Measurements from ENCODE around the gene TMOD1.
"Not testable (repeated sequence)": the region's sequence is repeated elsewhere in the genome, so short reads cannot be mapped to it uniquely, and the experiment has no call there.

TMOD1 gene

GRCh38 chr9:97501177-97501971 is at the start of gene TMOD1:
TSS of gene TMOD1 (plus strand) at chr9:97501666. CDS start at chr9:97524189, 22,523 bp downstream.
- Mint-ChIP-seq H3K9me3 (peaks cover 4% of the 10 kb centered on the region in 2 donors), H3K36me3 (peaks cover 9 to 11% of the 10 kb centered on the region in 2 donors), H3K4me1 (peaks cover 13 to 15% of the 10 kb centered on the region in 2 donors), H3K4me3 (peak within 1 kb of the TSS; percentile 65 to 74), H3K27me3 (peaks cover 36 to 50% of the 10 kb centered on the region in 2 donors), H3K27ac (no peak within 1 kb of the TSS)
- ATAC-seq (replicated peaks) = peak; percentile 67 to 77
- peak; percentile 9 for DNase-seq

DNA sequence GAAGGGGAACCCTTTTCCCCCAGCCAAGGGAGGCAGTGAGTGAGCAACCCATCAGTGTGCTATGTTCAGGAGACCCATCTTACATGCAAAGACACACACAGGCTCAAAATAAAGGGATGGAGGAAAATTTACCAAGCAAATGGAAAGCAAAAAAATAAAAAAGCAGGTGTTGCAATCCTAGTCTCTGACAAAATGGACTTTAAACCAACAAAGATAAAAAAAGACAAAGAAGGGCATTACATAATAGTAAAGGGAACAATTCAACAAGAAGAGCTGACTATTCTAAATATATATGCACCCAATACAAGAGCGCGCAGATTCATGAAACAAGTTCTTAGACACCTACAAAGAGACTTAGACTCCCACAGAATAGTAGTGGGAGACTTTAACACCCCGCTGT is 47.9 kb upstream of the TMOD1 start:
- H3K4me3 Mint-ChIP-seq; DNase-seq; H3K27me3 Mint-ChIP-seq; ATAC-seq (replicated peaks); H3K27ac Mint-ChIP-seq; H3K9me3 Mint-ChIP-seq; H3K4me1 Mint-ChIP-seq: not testable (repeated sequence)
- peaks cover 30 to 42% of the 10 kb centered on the region in 2 donors for H3K36me3 Mint-ChIP-seq

- not testable (repeated sequence) for ATAC-seq (replicated peaks)
Measured at GRCh38 chr9:97456841-97457240, 44.6 kb upstream of the TMOD1 start.

GRCh38 chr9:97459326-97459725 is 42.1 kb upstream of the TMOD1 start:
- peaks cover 13 to 23% of the 10 kb centered on the region in 2 donors for H3K36me3 Mint-ChIP-seq
- peaks cover 4 to 6% of the 10 kb centered on the region in 2 donors for H3K9me3 Mint-ChIP-seq
- DNase-seq (no peak), ATAC-seq (replicated peaks) (no peak)
- H3K4me3 Mint-ChIP-seq = no peak overlapping the region
- H3K27ac Mint-ChIP-seq = peak overlapping the region; percentile 47
- no peaks in the 10 kb centered on the region for H3K27me3 Mint-ChIP-seq
- H3K4me1 Mint-ChIP-seq = no peaks in the 10 kb centered on the region

More at GRCh38 chr9:97456841-97457240, 44.6 kb upstream of the TMOD1 start:
- H3K4me1 Mint-ChIP-seq, DNase-seq, H3K27me3 Mint-ChIP-seq, H3K9me3 Mint-ChIP-seq, H3K4me3 Mint-ChIP-seq, H3K27ac Mint-ChIP-seq: not testable (repeated sequence)
- peaks cover 24 to 35% of the 10 kb centered on the region in 2 donors for H3K36me3 Mint-ChIP-seq

GRCh38 chr9:97462159-97462558 is 39.3 kb upstream of the TMOD1 start:
- H3K9me3 Mint-ChIP-seq = no peaks in the 10 kb centered on the region
- DNase-seq (no peak), ATAC-seq (replicated peaks) (no peak)
- H3K27ac Mint-ChIP-seq = no peak overlapping the region
- H3K36me3 Mint-ChIP-seq = peaks cover 14 to 23% of the 10 kb centered on the region in 2 donors
- H3K27me3 Mint-ChIP-seq = no peaks in the 10 kb centered on the region
- no peak overlapping the region for H3K4me3 Mint-ChIP-seq
- H3K4me1 Mint-ChIP-seq = no peaks in the 10 kb centered on the region

- Mint-ChIP-seq H3K27ac (peak overlapping the region; percentile 87), H3K36me3 (peaks cover 16 to 28% of the 10 kb centered on the region in 2 donors)
Measured at GRCh38 chr9:97462914-97463313, 38.6 kb upstream of the TMOD1 start.

DNA sequence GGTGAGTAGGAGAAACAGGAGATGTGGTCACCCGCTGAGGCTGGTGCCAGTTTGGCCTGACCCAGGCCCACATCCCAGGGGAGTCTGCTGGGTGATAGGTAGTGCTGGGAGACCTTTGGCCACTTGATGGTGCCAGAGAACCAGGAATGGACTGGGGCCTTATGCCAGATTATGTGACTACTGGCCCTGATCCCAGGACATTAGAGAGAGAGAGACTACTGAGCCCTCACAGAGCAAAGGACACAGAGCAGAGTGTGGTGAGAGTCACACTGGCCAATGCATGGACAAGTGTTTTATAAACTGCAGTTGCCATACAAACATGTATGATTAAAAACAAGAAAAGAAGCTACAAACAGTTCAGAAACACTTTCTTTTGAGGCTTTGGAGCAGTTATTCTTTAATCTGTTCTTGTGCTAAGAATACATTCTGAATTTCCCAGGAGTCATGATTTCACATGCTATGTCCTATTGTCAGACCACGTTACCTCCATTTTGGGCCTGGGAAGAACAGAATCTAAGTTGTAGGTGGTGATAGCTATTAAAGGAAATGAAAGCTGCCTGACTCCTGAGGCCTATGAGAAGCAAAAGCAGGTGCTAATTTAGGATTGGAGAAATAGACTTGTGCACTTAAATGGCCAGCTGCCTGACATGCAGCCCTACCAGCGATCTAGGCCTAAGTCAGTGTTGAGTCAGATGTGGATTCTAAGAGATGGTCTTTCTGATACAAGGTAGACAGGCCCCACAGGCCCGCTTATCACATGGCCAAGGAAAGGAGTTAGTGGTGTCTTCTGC is 32.6 kb upstream of the TMOD1 start:
- H3K27ac Mint-ChIP-seq = peak overlapping the region; percentile 17
- peak; percentile 83 to 95 for ATAC-seq (replicated peaks)
- H3K36me3 Mint-ChIP-seq = peaks cover 13 to 37% of the 10 kb centered on the region in 2 donors

More at GRCh38 chr9:97462914-97463313, 38.6 kb upstream of the TMOD1 start:
- DNase-seq (no peak), ATAC-seq (replicated peaks) (no peak)
- no peaks in the 10 kb centered on the region for H3K27me3 Mint-ChIP-seq
- H3K4me3 Mint-ChIP-seq = no peak overlapping the region
- H3K4me1 Mint-ChIP-seq = no peaks in the 10 kb centered on the region
- no peaks in the 10 kb centered on the region for H3K9me3 Mint-ChIP-seq

DNA sequence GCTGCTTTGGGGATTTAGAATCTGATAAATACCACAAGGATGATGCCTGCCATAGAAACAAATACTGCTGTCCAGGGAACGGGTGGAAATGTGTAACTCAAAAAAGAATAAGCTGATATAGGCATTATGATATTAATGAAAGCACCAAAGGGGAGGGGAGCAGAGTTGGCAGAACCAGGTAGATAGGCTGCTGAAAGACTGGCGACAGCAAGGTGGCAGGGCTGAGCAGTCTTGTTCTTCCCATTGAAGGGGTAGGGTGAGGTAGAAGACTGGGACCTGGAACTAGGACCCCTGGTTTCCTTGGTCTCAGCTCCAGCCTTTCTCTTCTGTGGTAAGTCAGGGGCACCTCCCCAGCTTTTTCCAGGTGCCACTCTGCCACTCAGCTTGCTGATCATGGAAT is 31.4 kb upstream of the TMOD1 start:
- Mint-ChIP-seq H3K36me3 (peaks cover 19 to 45% of the 10 kb centered on the region in 2 donors), H3K4me1 (peaks cover 2 to 10% of the 10 kb centered on the region in 2 donors), H3K9me3 (no peaks in the 10 kb centered on the region), H3K27ac (no peak overlapping the region), H3K4me3 (no peak overlapping the region), H3K27me3 (no peaks in the 10 kb centered on the region)
- DNase-seq (no peak), ATAC-seq (replicated peaks) (no peak)

More for the DNA sequence above, 32.6 kb upstream of the TMOD1 start:
- Mint-ChIP-seq H3K4me3 (no peak overlapping the region), H3K27me3 (no peaks in the 10 kb centered on the region), H3K9me3 (no peaks in the 10 kb centered on the region), H3K4me1 (peaks cover 2 to 10% of the 10 kb centered on the region in 2 donors)
- DNase-seq = peak; percentile 17

DNA sequence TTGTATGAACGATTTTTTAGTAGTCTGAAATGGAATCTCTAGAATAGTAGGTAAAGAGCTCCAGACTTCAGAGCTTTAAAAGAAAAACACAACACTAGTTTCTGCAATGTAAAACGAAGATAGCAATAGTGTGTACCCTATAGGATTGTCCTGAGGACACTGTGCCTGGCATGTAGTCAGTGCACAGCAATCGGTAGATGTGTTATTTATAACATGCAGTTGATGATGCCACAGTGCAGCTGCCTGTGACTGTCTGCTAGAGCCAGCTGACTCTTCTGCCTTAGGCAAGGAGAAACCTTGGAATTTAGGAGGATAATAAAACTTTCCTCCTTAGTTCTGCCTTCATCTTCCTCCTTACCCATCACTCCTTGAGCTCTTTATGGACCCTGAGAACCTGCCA is 27.7 kb upstream of the TMOD1 start:
- Mint-ChIP-seq H3K27me3 (no peaks in the 10 kb centered on the region), H3K27ac (no peak overlapping the region), H3K4me1 (peaks cover under 1 to 7% of the 10 kb centered on the region in 2 donors), H3K4me3 (no peak overlapping the region), H3K9me3 (no peaks in the 10 kb centered on the region), H3K36me3 (peaks cover 15 to 29% of the 10 kb centered on the region in 2 donors)
- ATAC-seq (replicated peaks) (no peak), DNase-seq (no peak)

GRCh38 chr9:97474372-97474925 is 27.0 kb upstream of the TMOD1 start:
- no peak overlapping the region for H3K4me3 Mint-ChIP-seq
- peaks cover 15 to 33% of the 10 kb centered on the region in 2 donors for H3K36me3 Mint-ChIP-seq
- H3K9me3 Mint-ChIP-seq = no peaks in the 10 kb centered on the region
- no peak for ATAC-seq (replicated peaks)
- H3K27me3 Mint-ChIP-seq = no peaks in the 10 kb centered on the region
- no peaks in the 10 kb centered on the region for H3K4me1 Mint-ChIP-seq
- no peak for DNase-seq
- no peak overlapping the region for H3K27ac Mint-ChIP-seq

- ATAC-seq (replicated peaks) (no peak), DNase-seq (no peak)
- H3K27me3 Mint-ChIP-seq = no peaks in the 10 kb centered on the region
- no peaks in the 10 kb centered on the region for H3K9me3 Mint-ChIP-seq
- H3K27ac Mint-ChIP-seq = no peak overlapping the region
- peaks cover 18 to 37% of the 10 kb centered on the region in 2 donors for H3K36me3 Mint-ChIP-seq
- H3K4me3 Mint-ChIP-seq = no peak overlapping the region
- no peaks in the 10 kb centered on the region for H3K4me1 Mint-ChIP-seq
Measured at GRCh38 chr9:97475059-97475458, 26.4 kb upstream of the TMOD1 start.

DNA sequence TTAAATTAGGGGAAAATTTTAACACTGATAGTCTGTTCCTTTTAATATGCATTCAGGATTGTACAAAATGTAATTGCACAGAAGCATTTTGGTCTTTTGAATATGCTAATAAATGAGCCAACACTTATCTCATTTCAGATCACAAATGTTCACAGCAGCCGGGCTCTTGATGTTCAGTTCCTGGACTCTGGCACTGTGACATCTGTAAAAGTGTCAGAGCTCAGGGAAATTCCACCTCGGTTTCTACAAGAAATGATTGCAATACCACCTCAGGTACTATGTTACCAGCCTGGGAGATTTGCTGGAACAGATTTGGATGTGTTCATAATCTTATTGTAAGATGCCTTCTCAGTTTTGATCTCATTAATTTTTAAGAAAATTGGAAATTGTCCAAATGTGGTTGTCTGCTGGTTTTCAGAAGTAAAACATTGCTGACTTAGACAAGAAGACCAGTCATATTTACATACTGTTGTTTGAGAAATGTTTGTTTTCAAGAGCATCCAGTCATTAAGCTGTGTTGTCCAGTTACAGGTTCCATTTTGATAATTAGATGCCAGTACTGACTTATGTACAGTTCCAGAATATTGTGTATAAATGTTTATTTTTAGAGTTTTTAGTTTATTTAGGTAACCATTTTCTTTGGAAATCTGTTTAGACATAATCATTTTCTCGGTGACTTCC is 23.0 kb upstream of the TMOD1 start:
- no peaks in the 10 kb centered on the region for H3K27me3 Mint-ChIP-seq
- H3K9me3 Mint-ChIP-seq = peaks cover 0 to 1% of the 10 kb centered on the region in 2 donors
- DNase-seq (no peak), ATAC-seq (replicated peaks) (no peak)
- H3K36me3 Mint-ChIP-seq = peaks cover 31 to 48% of the 10 kb centered on the region in 2 donors
- H3K4me1 Mint-ChIP-seq = no peaks in the 10 kb centered on the region
- H3K27ac Mint-ChIP-seq = no peak overlapping the region
- H3K4me3 Mint-ChIP-seq = no peak overlapping the region

- H3K27me3 Mint-ChIP-seq = no peaks in the 10 kb centered on the region
- no peak overlapping the region for H3K27ac Mint-ChIP-seq
- H3K9me3 Mint-ChIP-seq = peaks cover 0 to 1% of the 10 kb centered on the region in 2 donors
- ATAC-seq (replicated peaks) (no peak), DNase-seq (no peak)
- H3K36me3 Mint-ChIP-seq = peaks cover 29 to 45% of the 10 kb centered on the region in 2 donors
- H3K4me1 Mint-ChIP-seq = no peaks in the 10 kb centered on the region
- H3K4me3 Mint-ChIP-seq = no peak overlapping the region
Measured at GRCh38 chr9:97479496-97480159, 21.8 kb upstream of the TMOD1 start.
